Smooth muscle cell (in vitro differentiated cells): Measurements from ENCODE around the gene PDZRN4. TPM values are rescaled to one million over a fixed set of nuclear protein-coding genes. Genes with fewer than 3 reads are reported as not detected.

Source experiments
- DNase-seq: peaks from one replicate; lab custom pipeline; 2025; ENCODE audit not compliant: unreplicated experiment; lab: John Stamatoyannopoulos, UW
- H2AFZ ChIP-seq: fragments of 200-600 bp; sonication (generic); 2 replicates; pipeline ENCODE4 v1.6.0; 2016; ENCODE audit warnings: antibody characterized with exemption, low read depth, mild to moderate bottlenecking
- H3F3A ChIP-seq: fragments of 200-600 bp; sonication (generic); 2 replicates; pipeline ENCODE4 v1.6.0; 2017; ENCODE audit warnings: antibody characterized with exemption, low read depth
- H3K27ac ChIP-seq: fragments of 200-600 bp; sonication (generic); 2 replicates; pipeline ENCODE4 v1.5.1; 2016; ENCODE audit warnings: low read depth, mild to moderate bottlenecking
- H3K27me3 ChIP-seq: fragments of 200-600 bp; sonication (generic); 2 replicates; pipeline ENCODE4 v1.6.1; 2016; ENCODE audit warnings: low read depth, mild to moderate bottlenecking
- H3K36me3 ChIP-seq: fragments of 200-600 bp; sonication (generic); 2 replicates; pipeline ENCODE4 v1.5.1; 2016; ENCODE audit warnings: low read depth
- H3K4me1 ChIP-seq: fragments of 200-600 bp; sonication (generic); 2 replicates; pipeline ENCODE4 v1.5.1; 2016; ENCODE audit warnings: low read depth
- H3K4me2 ChIP-seq: fragments of 200-600 bp; sonication (generic); 2 replicates; pipeline ENCODE4 v1.6.0; 2016; ENCODE audit warnings: mild to moderate bottlenecking
- H3K4me3 ChIP-seq: fragments of 200-600 bp; sonication (generic); 2 replicates; pipeline ENCODE4 v1.5.1; 2016; ENCODE audit warnings: mild to moderate bottlenecking
- H3K79me2 ChIP-seq: fragments of 200-600 bp; sonication (generic); 2 replicates; pipeline ENCODE4 v1.6.0; 2016; ENCODE audit warnings: low read depth, mild to moderate bottlenecking
- H3K9ac ChIP-seq: fragments of 200-600 bp; sonication (generic); 2 replicates; pipeline ENCODE4 v1.6.0; 2016; ENCODE audit warnings: low read depth
- H3K9me3 ChIP-seq: fragments of 200-600 bp; sonication (generic); replicated peaks from 2 replicates; pipeline ENCODE4 v1.5.1; 2016; ENCODE audit warnings: low read depth
- H4K20me1 ChIP-seq: fragments of 200-600 bp; sonication (generic); 2 replicates; pipeline ENCODE4 v1.6.0; 2016; ENCODE audit warnings: low read depth
- CTCF ChIP-seq: fragments of 200-600 bp; sonication (generic); IDR thresholded peaks from 2 replicates; pipeline ENCODE4 v1.5.1; 2017; ENCODE audit warnings: borderline replicate concordance, mild to moderate bottlenecking, antibody characterized with exemption; ENCODE audit not compliant: insufficient read depth, poor library complexity, severe bottlenecking
- WGBS: methylation state at CpG from one replicate; pipeline ENCODE4 v1.1.7; 2016; ENCODE audit warnings: low lambda C conversion rate; 5-methylcytosine and 5-hydroxymethylcytosine counted together
- polyA plus RNA-seq: library from polyadenylated mRNA; unstranded; fragments of >200 nt; fragmentation: Nextera tagmentation; extraction: Ambion mirVana; gene quantifications from 2 replicates; pipeline ENCODE4 v1.2.1, GENCODE V29; 2016
- total RNA-seq: library from RNA; depleted of rRNA; stranded (reverse); fragments of >200 nt; gene quantifications from 2 replicates; pipeline ENCODE4 v1.2.3, GENCODE V29; 2014

Gene PDZRN4
- total and polyA plus RNA-seq, 2 experiments from 2014 or later: 4.7 to 5.4 TPM

GRCh38 chr12:41212625-41213024 lies 24.5 kb downstream of the PDZRN4 start:
- TF ChIP-seq CTCF: no peak
- Histone ChIP-seq H3K9me3 (no peaks in the 10 kb centered on the region), H2AFZ (peak overlapping the region; percentile 43), H3K4me3 (no peak overlapping the region), H3K36me3 (no peaks in the 10 kb centered on the region), H3K79me2 (no peaks in the 10 kb centered on the region), H3K9ac (no peak overlapping the region), H3K27ac (no peak overlapping the region), H3K4me2 (peak overlapping the region; percentile 59), H4K20me1 (no peaks in the 10 kb centered on the region), H3F3A (no peaks in the 10 kb centered on the region), H3K4me1 (peaks cover 6% of the 10 kb centered on the region), H3K27me3 (peaks cover 5% of the 10 kb centered on the region)
- DNase-seq: no peak
- WGBS: 15% methylated on average over 2 of the region's 2 CpGs

GRCh38 chr12:41213107-41213506 lies 25.0 kb downstream of the PDZRN4 start:
- no peaks in the 10 kb centered on the region for H4K20me1 ChIP-seq
- H2AFZ ChIP-seq: peak overlapping the region; percentile 49
- no peaks in the 10 kb centered on the region for H3K9me3 ChIP-seq
- no peak overlapping the region for H3K4me3 ChIP-seq
- H3K9ac ChIP-seq: no peak overlapping the region
- peak overlapping the region; percentile 59 for H3K4me2 ChIP-seq
- H3K27ac ChIP-seq: no peak overlapping the region
- no peaks in the 10 kb centered on the region for H3K79me2 ChIP-seq
- 83% methylated on average over 7 of the region's 7 CpGs for WGBS
- H3K27me3 ChIP-seq: peaks cover 5% of the 10 kb centered on the region
- H3K4me1 ChIP-seq: peaks cover 6% of the 10 kb centered on the region
- H3K36me3 ChIP-seq: no peaks in the 10 kb centered on the region
- TF ChIP-seq CTCF: no peak
- DNase-seq: no peak
- H3F3A ChIP-seq: no peaks in the 10 kb centered on the region

GRCh38 chr12:41213648-41214047 lies 25.5 kb downstream of the PDZRN4 start:
- H3K36me3 ChIP-seq: no peaks in the 10 kb centered on the region
- H3K4me3 ChIP-seq: no peak overlapping the region
- no peaks in the 10 kb centered on the region for H3K9me3 ChIP-seq
- no peak for TF ChIP-seq CTCF
- H3F3A ChIP-seq: no peaks in the 10 kb centered on the region
- WGBS: 87% methylated on average over 3 of the region's 3 CpGs
- H3K79me2 ChIP-seq: no peaks in the 10 kb centered on the region
- H3K4me2 ChIP-seq: peak overlapping the region; percentile 59
- H3K4me1 ChIP-seq: peaks cover 6% of the 10 kb centered on the region
- H3K27ac ChIP-seq: no peak overlapping the region
- no peaks in the 10 kb centered on the region for H4K20me1 ChIP-seq
- H3K27me3 ChIP-seq: peaks cover 5% of the 10 kb centered on the region
- no peak for DNase-seq
- H3K9ac ChIP-seq: no peak overlapping the region
- H2AFZ ChIP-seq: peak overlapping the region; percentile 49

GRCh38 chr12:41217727-41218126 lies 29.6 kb downstream of the PDZRN4 start:
- H3K4me1 ChIP-seq: peaks cover 4% of the 10 kb centered on the region
- peak overlapping the region; percentile 13 for H3K4me2 ChIP-seq
- H3K36me3 ChIP-seq: no peaks in the 10 kb centered on the region
- H3K9me3 ChIP-seq: no peaks in the 10 kb centered on the region
- peak overlapping the region; percentile 1 for H2AFZ ChIP-seq
- WGBS: 87% methylated on average over 1 of the region's 1 CpG
- no peak overlapping the region for H3K9ac ChIP-seq
- no peak for DNase-seq
- no peaks in the 10 kb centered on the region for H4K20me1 ChIP-seq
- no peak overlapping the region for H3K4me3 ChIP-seq
- no peaks in the 10 kb centered on the region for H3F3A ChIP-seq
- no peak overlapping the region for H3K27ac ChIP-seq
- no peaks in the 10 kb centered on the region for H3K27me3 ChIP-seq
- no peaks in the 10 kb centered on the region for H3K79me2 ChIP-seq
- no peak for TF ChIP-seq CTCF
